HG03460 (cell line): Measurements from ENCODE around the gene LRRC53.

Experiments used
- ATAC-seq: cut with Tn5 transposase; IDR thresholded peaks from one replicate; pipeline ENCODE4 v1.9.1; 2021; ENCODE audit not compliant: unreplicated experiment

Gene LRRC53

DNA sequence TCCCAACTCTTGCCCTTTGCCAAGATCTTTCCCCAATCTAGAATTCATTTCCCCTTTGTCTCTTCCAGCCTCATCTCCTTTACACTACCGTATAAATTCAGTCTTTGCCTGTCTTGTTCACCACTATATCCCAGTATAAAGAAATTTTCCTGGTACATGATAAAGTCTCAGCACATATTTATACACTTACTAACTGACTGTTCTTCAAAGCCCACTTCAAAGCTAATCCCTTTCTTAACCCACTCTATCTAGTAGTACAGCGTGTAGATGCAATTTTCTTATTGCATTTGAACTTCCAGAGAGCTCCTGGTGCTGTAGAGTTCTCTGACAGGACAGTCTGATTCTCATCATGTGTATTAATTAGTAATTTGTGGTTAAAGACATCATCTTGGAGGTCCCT is 78.1 kb downstream of the LRRC53 start:
- no peak for ATAC-seq

DNA sequence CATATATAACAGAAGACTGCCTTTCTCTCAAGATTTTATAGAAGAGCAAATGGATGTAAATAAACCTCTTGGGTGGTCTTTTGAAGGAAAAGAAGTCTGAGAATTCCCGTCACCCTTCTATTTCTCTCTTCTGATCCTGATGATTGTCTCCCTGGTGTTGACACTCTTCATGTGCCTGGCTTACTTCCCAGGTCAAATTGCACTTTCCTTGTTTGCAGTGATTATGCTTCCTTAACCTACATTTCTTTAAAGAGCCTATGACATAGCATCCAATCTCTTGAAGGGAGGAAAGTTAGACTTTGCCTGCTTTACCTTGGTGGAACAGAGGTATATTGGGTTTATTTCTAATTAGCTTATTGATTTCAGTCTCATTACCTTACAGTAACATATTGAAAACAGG is 80.1 kb downstream of the LRRC53 start:
- no peak for ATAC-seq

DNA sequence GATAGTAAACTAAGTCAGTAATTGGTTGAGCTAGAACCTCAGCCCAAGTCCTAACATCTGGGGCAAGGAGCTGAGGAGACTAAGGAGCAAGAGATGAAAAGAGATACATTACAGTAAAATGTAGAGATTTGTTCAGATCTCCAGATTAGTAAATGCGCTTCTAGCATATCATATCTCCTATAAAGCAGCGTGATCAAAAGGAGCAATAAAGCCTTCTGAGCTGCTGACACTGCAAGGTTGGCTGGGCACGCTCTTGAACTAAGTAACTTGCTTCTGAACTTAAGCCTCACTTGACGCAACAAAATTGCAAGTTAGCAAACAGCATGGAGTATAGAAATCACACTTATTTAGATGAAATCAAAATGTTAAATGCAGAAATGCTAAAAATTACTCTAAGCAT is 80.9 kb downstream of the LRRC53 start:
- ATAC-seq: no peak

DNA sequence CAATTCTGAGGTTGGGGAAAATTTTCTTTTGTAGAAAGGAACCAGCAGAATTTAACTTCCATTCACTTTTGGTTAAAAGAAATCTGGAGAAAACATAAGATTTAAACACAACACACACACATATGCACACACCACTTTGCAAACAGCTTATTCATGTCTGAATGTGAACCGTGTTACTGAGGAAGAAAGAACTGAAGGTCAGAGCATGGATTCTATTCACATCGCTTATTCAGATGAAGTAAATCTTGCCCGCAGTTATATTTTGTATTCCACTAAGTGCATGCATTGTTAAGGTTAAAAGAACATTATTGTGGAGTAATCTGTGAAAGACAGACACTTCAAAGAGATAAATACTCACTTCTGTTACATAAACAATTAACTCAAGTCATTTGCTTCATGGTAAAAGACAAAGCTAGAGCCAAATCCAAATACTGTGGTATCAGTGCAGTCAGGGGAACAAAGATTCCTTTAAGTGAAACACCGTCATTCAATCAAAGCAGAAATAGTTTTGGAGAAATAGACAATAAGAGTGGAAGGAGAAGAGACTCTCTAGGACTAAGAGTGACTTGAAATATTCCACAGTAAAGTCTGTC is 82.0 kb downstream of the LRRC53 start:
- no peak for ATAC-seq

DNA sequence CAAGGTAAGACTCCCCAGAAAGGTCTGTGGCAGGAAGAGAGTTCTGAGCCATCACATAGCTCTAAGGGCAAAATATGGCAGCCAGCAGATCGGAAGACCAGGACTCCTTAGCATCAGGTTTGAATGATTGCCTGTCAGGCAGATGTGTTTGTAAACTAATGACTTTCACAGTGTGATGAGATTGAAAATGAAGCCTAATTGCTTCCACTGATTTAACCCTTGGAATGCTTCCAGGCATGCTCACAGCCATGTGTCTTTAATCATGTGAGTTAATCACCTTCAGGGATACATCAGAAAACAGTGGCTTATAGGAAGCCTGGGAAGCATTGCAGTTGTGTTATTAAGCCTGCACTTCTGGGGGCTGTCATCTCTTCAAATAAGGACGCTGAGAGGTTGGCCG is 82.8 kb downstream of the LRRC53 start:
- ATAC-seq: no peak

DNA sequence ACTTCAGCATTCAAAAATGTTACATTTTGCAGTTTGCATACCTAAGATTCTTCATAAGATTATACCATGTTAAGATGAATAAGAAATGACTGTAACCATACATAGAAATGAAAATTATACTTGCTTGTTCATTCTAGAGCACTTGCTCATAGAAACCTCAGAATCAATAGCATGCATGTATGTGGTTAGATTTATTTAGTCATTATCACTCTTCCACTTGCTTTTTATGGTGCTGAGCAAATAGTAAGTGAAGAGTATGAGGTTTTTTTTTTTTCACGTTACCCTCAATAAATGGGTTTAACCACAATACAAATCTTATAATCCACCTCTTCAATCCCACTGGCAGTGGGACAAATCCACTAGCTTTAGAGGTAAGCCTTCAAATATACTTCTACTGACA is 84.7 kb downstream of the LRRC53 start:
- ATAC-seq: no peak

DNA sequence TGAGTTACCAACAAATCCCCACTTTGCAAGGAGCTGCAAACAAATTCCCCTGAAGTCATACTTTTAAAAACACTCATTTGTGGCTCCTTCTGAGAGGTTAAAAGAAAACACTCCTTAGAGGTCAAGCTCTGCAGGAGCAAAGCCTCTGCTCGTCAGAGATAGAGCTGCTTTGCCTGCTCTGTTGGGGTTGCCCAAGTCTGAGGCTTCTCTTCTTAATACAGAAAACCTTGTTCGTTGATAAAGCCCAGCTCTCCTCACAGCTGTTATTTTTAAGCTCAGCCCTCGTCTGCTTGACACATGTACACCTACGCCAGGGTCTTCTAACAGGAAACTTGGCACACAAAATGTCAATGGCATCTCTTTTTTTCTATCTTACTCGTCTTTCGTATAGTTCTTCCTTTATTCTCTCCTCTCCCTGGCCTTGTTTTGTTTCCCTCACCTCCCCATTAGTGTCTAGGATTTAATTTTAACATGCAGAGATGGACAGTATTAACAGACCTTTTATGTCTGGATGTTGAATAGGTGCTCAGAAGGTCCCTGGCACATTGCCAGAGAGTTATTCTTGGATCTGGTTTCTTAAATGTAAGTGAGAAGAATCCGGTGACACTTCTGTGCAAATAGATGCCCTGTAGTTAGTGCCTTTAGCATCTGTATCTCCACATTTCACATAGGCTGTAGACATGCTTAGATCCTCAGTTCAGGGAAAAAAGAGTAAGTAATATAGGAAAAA is 86.0 kb downstream of the LRRC53 start:
- no peak for ATAC-seq

DNA sequence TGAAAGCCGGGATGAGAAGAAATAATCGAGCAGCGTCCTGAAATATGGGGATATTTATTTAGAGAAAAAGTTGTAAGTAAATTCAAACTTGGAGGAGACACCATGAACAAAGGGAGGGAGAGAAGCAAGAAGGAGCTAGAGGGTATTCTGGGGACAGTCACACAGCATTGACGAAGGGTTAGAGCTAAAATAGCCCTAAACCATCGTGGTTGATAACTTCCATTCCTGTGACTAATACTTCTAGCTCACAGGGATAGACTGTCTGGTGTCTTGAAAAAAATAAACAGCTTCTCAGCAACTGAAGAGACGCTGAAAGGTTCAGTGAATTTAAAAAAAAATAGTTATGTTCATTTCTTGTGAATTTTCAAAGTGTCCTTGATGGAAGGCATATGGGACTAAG is 86.7 kb downstream of the LRRC53 start:
- ATAC-seq: no peak

DNA sequence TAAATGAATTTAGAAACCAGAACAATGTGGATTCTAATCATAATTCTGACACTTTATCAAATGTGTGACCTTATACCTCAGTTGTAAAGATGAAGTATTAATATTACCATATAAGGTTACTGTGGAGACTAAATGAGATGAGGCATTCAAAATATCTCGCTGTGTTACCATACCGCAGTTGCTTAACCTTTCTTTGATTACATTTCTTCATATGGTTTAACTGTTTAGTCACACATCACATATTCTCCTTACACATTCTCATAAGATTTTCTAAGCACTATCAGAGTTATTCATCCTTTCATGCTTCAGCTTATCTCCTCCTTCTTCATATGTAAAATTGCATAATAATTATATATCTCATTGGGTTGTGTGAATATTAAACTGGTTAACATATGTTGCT is 88.9 kb downstream of the LRRC53 start:
- no peak for ATAC-seq

DNA sequence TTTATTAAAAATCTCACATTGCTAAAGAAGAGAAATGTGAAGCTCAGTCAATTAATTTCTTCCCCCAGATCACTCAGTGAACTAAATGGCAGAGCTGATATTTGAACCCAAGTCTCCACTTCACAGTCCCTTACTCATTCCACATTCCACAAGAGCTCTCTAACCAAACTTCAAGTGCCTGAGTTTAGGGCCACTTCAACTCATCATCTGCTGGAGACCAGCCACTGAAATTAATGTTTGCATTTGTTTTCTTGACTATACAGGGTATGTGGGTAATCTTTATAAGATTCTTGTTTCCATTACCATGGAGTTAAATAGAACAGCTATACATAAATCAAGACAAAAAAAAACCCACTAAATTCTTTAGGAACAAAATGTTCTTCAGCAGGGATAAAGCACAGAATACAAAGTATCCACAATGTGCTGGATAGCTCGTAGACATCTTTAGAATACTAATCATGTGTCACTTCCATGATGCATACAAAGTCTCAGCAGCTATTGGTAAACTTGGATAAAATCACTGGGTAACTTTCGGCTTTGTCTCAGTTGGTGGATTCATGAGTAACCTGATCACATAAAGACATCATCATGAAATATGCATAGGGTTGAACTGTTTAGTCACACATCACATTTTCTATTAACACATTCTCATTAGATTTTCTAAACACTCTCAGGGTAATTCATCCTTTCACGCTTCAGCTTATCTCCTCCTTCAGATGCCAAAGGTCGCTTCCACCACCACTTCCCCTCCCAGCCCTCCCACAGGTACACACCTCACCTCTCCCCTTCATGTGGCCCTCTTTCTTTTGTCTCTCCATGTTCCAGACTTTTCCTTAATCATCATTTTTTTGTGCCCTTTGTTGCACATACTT is 89.8 kb downstream of the LRRC53 start:
- no peak for ATAC-seq

DNA sequence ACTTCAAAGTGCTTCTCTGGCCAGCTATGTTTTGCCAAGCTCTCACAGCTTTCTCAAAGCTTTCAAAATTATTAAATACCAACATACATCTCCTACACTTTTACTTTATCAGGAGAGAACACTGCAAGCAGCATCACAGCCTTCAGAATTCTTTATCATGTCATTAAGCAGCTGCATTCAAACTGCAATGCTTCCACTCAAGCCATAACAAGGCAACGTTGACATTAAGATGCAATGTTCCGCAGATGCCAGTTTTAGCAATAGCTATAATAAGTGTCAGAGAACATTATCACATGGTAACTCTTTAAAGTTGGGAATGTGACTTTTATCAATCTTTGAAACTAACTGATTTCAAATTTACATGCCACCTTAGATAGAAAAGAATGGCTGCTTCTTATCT is 91.9 kb downstream of the LRRC53 start:
- ATAC-seq: no peak
